AG04449 (cell line): ENCODE measurements around the gene FAM83C.

ENCODE experiments used
- CTCF ChIA-PET: fragments of 350-600 bp; formaldehyde crosslinking; extraction: SDS; loops from one replicate; lab custom pipeline; 2021; ENCODE audit warnings: antibody characterized with exemption; lab: Yijun Ruan, JAX
- POLR2A ChIA-PET: fragments of 400-600, 350-600 bp; formaldehyde crosslinking; extraction: SDS; loops from one replicate; lab custom pipeline; 2020; ENCODE audit warnings: antibody characterized with exemption, inconsistent platforms; lab: Yijun Ruan, JAX
- DNase-seq: peaks from one replicate; pipeline ENCODE4 v3.0.0-alpha.2; 2010; ENCODE audit warnings: low read depth, low spot score
- H3K4me3 ChIP-seq: 2 replicates; pipeline ENCODE4 v1.5.1; 2011; ENCODE audit warnings: low read depth, mild to moderate bottlenecking, control low read depth, low read length
- TF ChIP-seq, protein P1 (sequence below): IDR thresholded peaks from one replicate; pipeline ENCODE4 v1.5.1; 2011; ENCODE audit warnings: mild to moderate bottlenecking, moderate library complexity, low read length, control low read depth, inconsistent platforms; ENCODE audit not compliant: insufficient read depth; ENCODE audit errors: missing control alignments

The FAM83C gene

DNA sequence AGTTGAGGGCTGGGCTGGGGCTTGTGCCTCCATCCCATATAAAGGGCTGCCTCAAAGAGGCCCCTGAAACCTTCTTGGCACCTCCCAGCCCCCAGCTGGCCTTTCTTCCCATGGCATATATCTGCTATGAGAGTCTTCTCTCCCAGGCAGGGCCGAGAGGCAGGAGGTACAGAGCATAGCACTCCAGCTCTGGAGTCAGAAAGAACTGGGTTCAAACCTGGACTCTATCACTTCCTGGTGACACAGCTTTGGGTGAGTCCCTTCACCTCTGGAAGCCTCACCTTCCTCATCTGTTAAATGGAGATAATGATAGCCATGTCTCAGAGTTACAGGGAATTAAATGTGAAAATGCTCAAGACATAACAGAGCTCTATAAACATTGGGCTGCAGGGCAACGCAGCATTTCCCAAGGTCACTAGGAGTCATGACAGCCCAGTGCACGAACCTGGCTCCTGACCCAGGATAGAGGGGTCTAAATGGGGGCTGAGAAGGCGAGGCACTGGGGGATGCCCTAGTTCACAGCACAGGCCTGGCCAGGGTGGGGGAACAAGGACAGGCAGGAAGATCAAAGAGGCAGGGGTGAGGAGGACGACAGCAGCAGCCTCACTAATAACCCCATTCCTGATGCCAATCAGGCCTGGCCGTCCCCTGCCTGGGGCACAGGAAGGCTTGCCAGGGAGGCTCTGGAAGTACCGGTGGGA is 1.9 kb downstream of the FAM83C start:
- H3K4me3 ChIP-seq, result no peak overlapping the region
- CTCF ChIA-PET, result interaction anchor here (1.7 to 10.5 kb wide), 3 partner anchors 9 to 156 kb away, joined by 3 to 113 read pairs (median 10); no protein-coding TSS in a partner anchor
- TF ChIP-seq, protein P1, sequence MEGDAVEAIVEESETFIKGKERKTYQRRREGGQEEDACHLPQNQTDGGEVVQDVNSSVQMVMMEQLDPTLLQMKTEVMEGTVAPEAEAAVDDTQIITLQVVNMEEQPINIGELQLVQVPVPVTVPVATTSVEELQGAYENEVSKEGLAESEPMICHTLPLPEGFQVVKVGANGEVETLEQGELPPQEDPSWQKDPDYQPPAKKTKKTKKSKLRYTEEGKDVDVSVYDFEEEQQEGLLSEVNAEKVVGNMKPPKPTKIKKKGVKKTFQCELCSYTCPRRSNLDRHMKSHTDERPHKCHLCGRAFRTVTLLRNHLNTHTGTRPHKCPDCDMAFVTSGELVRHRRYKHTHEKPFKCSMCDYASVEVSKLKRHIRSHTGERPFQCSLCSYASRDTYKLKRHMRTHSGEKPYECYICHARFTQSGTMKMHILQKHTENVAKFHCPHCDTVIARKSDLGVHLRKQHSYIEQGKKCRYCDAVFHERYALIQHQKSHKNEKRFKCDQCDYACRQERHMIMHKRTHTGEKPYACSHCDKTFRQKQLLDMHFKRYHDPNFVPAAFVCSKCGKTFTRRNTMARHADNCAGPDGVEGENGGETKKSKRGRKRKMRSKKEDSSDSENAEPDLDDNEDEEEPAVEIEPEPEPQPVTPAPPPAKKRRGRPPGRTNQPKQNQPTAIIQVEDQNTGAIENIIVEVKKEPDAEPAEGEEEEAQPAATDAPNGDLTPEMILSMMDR, result no peak
- no peak for DNase-seq
- POLR2A ChIA-PET, result interaction anchor here (0.9 kb wide), 1 partner anchor 9 kb away, joined by 3 read pairs; no protein-coding TSS in a partner anchor

GRCh38 chr20:35288325-35289060 is 3.7 kb downstream of the FAM83C start:
- TF ChIP-seq, protein P1, result no peak
- no peak overlapping the region for H3K4me3 ChIP-seq
- CTCF ChIA-PET, result interaction anchor here (0.9 to 10.5 kb wide), 8 partner anchors 9 to 192 kb away, joined by 3 to 113 read pairs (median 4); partner anchors contain the start of gene CEP250
- POLR2A ChIA-PET, result no interaction called here
- DNase-seq, result no peak

DNA sequence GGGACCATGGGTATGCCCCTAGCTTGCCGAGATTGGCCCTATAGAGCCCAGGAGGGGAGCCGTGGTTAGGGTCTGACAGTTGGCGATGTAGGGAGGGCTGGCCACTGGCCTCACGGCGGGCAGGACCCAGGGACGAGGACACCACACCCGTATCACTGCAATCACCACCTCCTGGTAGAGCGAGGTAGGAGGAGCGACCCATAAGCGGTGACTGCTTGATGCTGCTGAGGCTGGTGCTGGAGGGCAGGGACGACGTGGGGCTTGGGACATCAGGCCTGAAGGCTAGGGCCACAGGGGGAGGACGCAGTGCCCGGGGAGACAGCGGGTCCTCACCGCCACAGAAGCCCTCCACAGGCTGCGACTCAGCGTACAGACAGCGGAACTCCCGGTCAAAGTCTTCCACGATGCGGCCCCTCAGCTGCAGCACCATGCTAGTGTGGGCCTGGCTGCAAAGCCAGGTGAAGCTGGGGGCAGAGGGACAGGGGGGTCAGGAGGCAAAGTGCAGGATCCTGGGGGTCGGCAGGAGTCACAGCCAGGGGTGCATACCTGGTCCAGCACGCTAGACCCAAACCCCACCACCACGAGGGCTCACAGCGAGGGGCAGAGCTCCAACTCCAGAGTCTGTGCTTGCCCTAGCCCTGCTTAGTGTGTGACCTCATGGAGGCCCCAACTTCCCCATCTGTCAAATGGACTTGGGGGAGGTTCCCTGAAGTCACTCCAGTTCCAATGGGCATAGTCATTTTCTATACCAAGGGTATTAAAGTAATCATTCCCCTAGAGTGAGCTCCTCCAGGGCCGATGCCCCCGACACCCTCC is 4.5 kb downstream of the FAM83C start:
- TF ChIP-seq, protein P1, result no peak
- no peak overlapping the region for H3K4me3 ChIP-seq
- no peak for DNase-seq
- POLR2A ChIA-PET, result interaction anchor here (1.0 kb wide), 1 partner anchor 12 kb away, joined by 4 read pairs; no protein-coding TSS in a partner anchor
- CTCF ChIA-PET, result interaction anchor here (0.9 to 10.5 kb wide), 7 partner anchors 9 to 168 kb away, joined by 3 to 113 read pairs (median 4); partner anchors contain the start of gene CEP250

DNA sequence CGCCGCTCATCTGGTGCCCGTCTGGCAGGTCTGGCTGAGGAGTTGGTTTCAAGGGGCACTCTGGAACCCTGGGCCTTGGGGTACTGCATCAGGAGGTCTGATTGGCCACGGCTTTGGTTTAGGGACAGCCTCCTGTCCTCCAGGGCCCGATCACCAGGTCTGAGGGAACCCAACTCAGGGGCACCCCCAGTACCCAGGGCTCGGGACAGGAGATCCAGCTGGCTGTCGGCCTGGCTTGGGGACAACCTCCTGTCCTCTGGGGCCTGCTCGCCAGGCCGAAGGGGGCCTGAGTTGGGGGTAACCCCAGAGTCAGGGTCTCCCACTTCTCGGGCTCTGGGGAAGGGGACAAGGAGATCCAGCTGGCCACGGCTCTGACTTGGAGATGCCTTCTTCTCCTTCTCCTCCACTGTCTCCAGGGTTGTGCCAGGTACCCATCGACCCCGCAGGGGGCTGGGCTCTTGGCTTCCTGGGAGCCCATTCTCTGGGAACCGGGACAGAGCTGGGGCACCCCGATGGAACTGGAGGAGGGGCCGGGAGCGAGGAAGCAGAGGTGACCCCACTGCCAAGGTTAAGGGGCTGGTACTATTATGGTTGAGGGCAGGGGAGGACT is 5.2 kb downstream of the FAM83C start:
- no peak overlapping the region for H3K4me3 ChIP-seq
- TF ChIP-seq, protein P1, result no peak
- no peak for DNase-seq
- POLR2A ChIA-PET, result interaction anchor here (1.0 kb wide), 1 partner anchor 11 kb away, joined by 4 read pairs; no protein-coding TSS in a partner anchor
- CTCF ChIA-PET, result interaction anchor here (1.1 to 1.9 kb wide), 5 partner anchors 10 to 160 kb away, joined by 4 to 7 read pairs (median 4); no protein-coding TSS in a partner anchor

GRCh38 chr20:35286077-35286898 is 5.9 kb downstream of the FAM83C start:
- CTCF ChIA-PET, result interaction anchor here (1.1 to 1.6 kb wide), 4 partner anchors 11 to 161 kb away, joined by 4 to 5 read pairs (median 4); no protein-coding TSS in a partner anchor
- TF ChIP-seq, protein P1, result no peak
- POLR2A ChIA-PET, result interaction anchor here (1.0 kb wide), 1 partner anchor 11 kb away, joined by 4 read pairs; no protein-coding TSS in a partner anchor
- no peak overlapping the region for H3K4me3 ChIP-seq
- no peak for DNase-seq
